Uterus (tissue), 4 donors: ENCODE measurements around the gene CCL15. TPM values are rescaled to one million over a fixed set of nuclear protein-coding genes. Genes with fewer than 3 reads are reported as not detected.

ENCODE experiments used
- DNase-seq, 2 donors: peaks; one replicate each; pipeline ENCODE4 v3.0.0-alpha.2; 2019 to 2020
- H3K27ac ChIP-seq, 2 donors: fragments of 200-600 bp; sonication (generic); 1 replicate in 1 of 2; 2 replicates in 1 of 2; pipeline ENCODE4 v1.5.1; 2016 to 2018
- H3K27me3 ChIP-seq, 2 donors: fragments of 200-600 bp; sonication (generic); one replicate each; pipeline ENCODE4 v1.5.1; 2018 to 2019; ENCODE audit warnings: control low read depth in 1 of 2
- H3K36me3 ChIP-seq, 2 donors: fragments of 200-600 bp; sonication (generic); one replicate each; pipeline ENCODE4 v1.5.1; 2019; ENCODE audit warnings: control low read depth in 1 of 2
- H3K4me1 ChIP-seq, 2 donors: fragments of 200-600 bp; sonication (generic); one replicate each; pipeline ENCODE4 v1.5.1; 2018 to 2019; ENCODE audit warnings: control low read depth in 1 of 2
- H3K4me3 ChIP-seq, 2 donors: fragments of 200-600 bp; sonication (generic); 1 replicate in 1 of 2; 2 replicates in 1 of 2; pipeline ENCODE4 v1.5.1; 2018 to 2019; ENCODE audit warnings: mild to moderate bottlenecking in 1 of 2
- H3K9me3 ChIP-seq, 2 donors: fragments of 200-600 bp; sonication (generic); one replicate each; pipeline ENCODE4 v1.5.1; 2019; ENCODE audit warnings: control low read depth in 1 of 2
- CTCF ChIP-seq, 4 experiments: fragments of 200-600 bp in 2 of 4; fragments of 450-650 bp in 2 of 4; sonication (generic) in 2 of 4; IDR thresholded peaks; one replicate each; pipeline ENCODE4 v1.5.1; 2016 to 2019; ENCODE audit warnings: antibody characterized with exemption in 4 of 4, mild to moderate bottlenecking in 2 of 4, moderate library complexity in 1 of 4
- POLR2A ChIP-seq, 2 donors: fragments of 450-650 bp; IDR thresholded peaks; one replicate each; pipeline ENCODE4 v1.6.1; 2016; ENCODE audit warnings: antibody characterized with exemption in 2 of 2, mild to moderate bottlenecking in 1 of 2, moderate library complexity in 1 of 2
- intact Hi-C: fragments of 100-400 bp; cut with DNase I; formaldehyde crosslinking; loops from one replicate; pipeline ENCODE4 v1.15.1; 2023; ENCODE audit warnings: low total_unique reads
- total RNA-seq, 4 donors: library from RNA; depleted of rRNA in 3 of 4; stranded (reverse); fragments of >200 nt in 3 of 4; gene quantifications; one replicate each; pipeline versions ENCODE4 v1.1.0 to v1.2.4, GENCODE V29; 2014 to 2023
- donor health status: DM: yes; HTN: yes; CAD: no.

The CCL15 gene
- total RNA-seq, 4 donors from 2014 or later, result 1.4 TPM; not detected in 3

DNA sequence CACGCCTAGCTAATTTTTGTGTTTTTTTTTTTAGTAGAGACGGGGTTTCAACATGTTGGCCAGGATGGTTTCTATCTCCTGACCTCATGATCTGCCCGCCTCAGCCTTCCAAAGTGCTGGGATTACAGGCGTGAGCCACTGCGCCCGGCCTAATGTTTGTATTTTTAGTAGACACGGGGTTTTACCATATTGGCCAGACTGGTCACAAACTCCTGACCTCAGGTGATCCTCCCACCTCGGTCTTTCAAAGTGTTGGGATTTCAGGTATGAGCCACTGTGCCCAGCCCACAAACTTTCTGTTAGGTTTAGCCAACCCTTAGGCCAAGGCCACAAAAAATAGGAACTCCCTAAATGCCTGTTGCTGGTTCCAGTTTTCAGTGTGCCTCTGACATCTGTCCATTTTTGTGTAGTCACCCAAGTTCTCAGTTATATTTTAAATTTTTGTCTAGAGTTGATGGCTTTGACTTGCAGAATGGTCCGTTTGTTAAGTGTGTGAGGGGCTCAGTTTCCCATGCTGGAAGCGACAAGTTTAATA is 32.8 kb downstream of the CCL15 start:
- TF ChIP-seq CTCF (IDR thresholded peaks at IDR 0.05) (no peak), POLR2A (IDR thresholded peaks at IDR 0.05) (no peak)
- intact Hi-C loops, result no loop called here
- no peaks in the 10 kb centered on the region for H3K36me3 ChIP-seq
- H3K27ac ChIP-seq, result no peak overlapping the region
- DNase-seq, result no peak
- no peaks in the 10 kb centered on the region for H3K27me3 ChIP-seq
- H3K4me3 ChIP-seq, result no peak overlapping the region
- no peaks in the 10 kb centered on the region for H3K9me3 ChIP-seq
- H3K4me1 ChIP-seq, result no peaks in the 10 kb centered on the region

GRCh38 chr17:35965272-35965671 is 36.1 kb downstream of the CCL15 start:
- intact Hi-C loops, result no loop called here
- no peaks in the 10 kb centered on the region for H3K9me3 ChIP-seq
- no peaks in the 10 kb centered on the region for H3K36me3 ChIP-seq
- no peak overlapping the region for H3K4me3 ChIP-seq
- H3K4me1 ChIP-seq, result no peaks in the 10 kb centered on the region
- H3K27ac ChIP-seq, result no peak overlapping the region
- no peak for DNase-seq
- H3K27me3 ChIP-seq, result no peaks in the 10 kb centered on the region
- TF ChIP-seq CTCF (IDR thresholded peaks at IDR 0.05) (no peak), POLR2A (IDR thresholded peaks at IDR 0.05) (no peak)

DNA sequence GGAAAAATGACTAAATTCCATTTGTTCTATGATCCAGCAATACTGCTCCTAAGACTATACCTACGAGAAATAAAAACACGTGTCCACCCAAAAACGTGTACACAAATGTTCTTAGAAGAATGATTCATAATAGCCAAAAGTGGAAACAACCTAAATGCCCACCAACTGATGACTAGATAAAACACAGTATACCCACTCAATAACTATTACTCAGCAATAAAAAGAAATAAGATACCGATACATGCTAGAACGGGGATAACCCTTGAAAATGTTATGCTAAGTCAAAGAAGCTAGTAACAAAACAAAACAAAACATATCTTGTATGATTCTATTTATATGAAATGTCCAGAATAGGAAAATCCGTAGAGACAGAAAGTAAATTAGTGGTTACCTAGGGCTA is 37.7 kb downstream of the CCL15 start:
- no peaks in the 10 kb centered on the region for H3K27me3 ChIP-seq
- DNase-seq, result no peak
- intact Hi-C loops, result no loop called here

DNA sequence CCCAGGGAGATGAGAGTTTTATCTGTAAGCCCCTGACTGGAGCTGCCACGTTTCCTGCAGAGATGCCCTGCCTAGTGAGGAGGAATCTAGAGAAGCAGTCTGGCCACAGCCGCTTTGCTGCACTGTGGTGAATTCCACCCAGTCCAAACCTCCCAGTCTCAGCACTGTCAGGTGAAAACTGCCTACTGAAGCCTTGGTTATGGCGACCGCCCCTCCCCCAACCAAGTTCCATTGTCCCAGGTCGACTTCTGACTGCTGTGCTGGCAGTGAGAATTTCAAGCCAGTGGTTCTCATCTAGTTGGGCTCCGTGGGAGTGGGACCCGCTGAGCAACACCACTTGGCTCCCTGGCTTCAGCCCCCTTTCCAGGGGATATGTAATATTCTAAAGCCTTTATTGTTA is 47.6 kb downstream of the CCL15 start:
- H3K9me3 ChIP-seq, result no peaks in the 10 kb centered on the region
- H3K4me1 ChIP-seq, result no peaks in the 10 kb centered on the region
- TF ChIP-seq CTCF (IDR thresholded peaks at IDR 0.05) (no peak), POLR2A (IDR thresholded peaks at IDR 0.05) (no peak)
- no peaks in the 10 kb centered on the region for H3K36me3 ChIP-seq
- DNase-seq, result no peak
- intact Hi-C loops, result no loop called here
- no peaks in the 10 kb centered on the region for H3K27me3 ChIP-seq
- no peak overlapping the region for H3K27ac ChIP-seq
- H3K4me3 ChIP-seq, result no peak overlapping the region

More for the DNA sequence above, 37.7 kb downstream of the CCL15 start:
- H3K4me3 ChIP-seq, result no peak overlapping the region
- no peaks in the 10 kb centered on the region for H3K36me3 ChIP-seq
- no peak overlapping the region for H3K27ac ChIP-seq
- TF ChIP-seq CTCF (IDR thresholded peaks at IDR 0.05) (no peak), POLR2A (IDR thresholded peaks at IDR 0.05) (no peak)
- H3K9me3 ChIP-seq, result no peaks in the 10 kb centered on the region
- H3K4me1 ChIP-seq, result no peaks in the 10 kb centered on the region

- no peak for DNase-seq
- TF ChIP-seq POLR2A (IDR thresholded peaks at IDR 0.05) (no peak), CTCF (IDR thresholded peaks at IDR 0.05) (no peak)
- intact Hi-C loops, result no loop called here
Measured at GRCh38 chr17:35949401-35949800, 52.0 kb downstream of the CCL15 start.

More at GRCh38 chr17:35949401-35949800, 52.0 kb downstream of the CCL15 start:
- Histone ChIP-seq H3K36me3 (no peaks in the 10 kb centered on the region), H3K27me3 (no peaks in the 10 kb centered on the region), H3K27ac (no peak overlapping the region), H3K9me3 (no peaks in the 10 kb centered on the region), H3K4me1 (no peaks in the 10 kb centered on the region), H3K4me3 (no peak overlapping the region)
